Fibroblast of skin of right biceps (primary cell): ENCODE measurements around the gene RPS6KA4.

ENCODE experiments used
- DNase-seq: peaks from one replicate; pipeline ENCODE4 v3.0.0-alpha.2; 2013

The RPS6KA4 gene

DNA sequence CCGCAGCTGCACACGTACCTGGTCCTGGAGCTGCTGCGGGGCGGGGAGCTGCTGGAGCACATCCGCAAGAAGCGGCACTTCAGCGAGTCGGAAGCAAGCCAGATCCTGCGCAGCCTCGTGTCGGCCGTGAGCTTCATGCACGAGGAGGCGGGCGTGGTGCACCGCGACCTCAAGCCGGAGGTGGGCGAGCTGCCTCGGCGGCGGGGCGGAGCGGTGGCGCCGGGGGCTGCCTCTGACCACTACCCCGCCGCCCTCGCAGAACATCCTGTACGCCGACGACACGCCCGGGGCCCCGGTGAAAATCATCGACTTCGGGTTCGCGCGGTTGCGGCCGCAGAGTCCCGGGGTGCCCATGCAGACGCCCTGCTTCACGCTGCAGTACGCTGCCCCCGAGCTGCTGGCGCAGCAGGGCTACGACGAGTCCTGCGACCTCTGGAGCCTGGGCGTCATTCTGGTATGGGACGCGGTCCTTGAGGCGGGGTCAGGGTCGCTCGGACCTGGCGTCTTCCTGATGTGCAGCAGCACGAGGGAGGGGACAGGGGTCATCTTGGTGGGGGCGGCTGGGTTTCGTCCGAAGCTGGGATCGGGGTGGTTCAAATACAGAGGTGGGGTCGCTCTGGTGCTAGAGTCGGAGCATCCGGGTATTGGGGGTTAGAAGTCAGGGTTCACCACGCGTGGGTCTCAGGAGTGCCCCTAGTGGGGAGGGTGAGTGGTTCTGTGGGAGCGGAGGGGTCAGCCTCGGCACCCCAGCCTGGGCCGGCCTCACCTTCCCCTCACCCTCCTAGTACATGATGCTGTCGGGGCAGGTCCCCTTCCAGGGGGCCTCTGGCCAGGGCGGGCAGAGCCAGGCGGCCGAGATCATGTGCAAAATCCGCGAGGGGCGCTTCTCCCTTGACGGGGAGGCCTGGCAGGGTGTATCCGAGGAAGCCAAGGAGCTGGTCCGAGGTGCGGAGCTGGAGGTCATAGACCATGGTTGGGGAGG, 10.8 kb downstream of the RPS6KA4 start:
- no peak for DNase-seq

DNA sequence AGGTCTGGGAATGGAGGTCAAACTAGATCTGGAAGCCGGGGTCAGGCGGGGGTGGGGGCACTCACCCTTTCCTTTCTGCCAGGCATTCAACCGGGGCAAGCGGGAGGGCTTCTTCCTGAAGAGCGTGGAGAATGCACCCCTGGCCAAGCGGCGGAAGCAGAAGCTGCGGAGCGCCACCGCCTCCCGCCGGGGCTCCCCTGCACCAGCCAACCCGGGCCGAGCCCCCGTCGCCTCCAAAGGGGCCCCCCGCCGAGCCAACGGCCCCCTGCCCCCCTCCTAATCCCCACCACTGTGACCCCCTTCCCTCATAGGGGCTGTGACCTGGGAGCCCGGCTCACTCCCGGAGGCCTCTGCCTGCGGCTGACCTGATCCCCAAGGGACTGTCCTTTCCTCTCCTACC, 12.2 kb downstream of the RPS6KA4 start:
- no peak for DNase-seq

DNA sequence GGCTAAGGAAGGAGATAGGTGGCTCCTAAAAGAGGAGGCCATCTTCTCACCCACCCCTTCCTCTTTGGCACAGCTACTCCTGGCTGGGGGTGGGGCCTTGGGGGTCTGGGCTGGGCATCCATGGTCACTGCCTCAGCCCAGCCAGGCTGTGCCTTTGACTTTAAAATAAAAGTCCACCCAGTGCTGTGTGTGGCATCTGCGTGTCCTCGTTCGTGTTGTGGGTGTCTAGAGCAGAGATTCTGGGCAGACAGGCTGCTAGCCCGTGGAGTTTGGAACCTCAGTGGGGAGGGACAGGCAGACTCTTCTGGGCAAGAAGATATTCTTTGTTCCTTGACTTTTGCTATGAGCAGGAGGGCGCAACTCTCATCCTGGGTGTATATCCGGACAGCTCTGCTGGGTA, 13.1 kb downstream of the RPS6KA4 start:
- DNase-seq: no peak

DNA sequence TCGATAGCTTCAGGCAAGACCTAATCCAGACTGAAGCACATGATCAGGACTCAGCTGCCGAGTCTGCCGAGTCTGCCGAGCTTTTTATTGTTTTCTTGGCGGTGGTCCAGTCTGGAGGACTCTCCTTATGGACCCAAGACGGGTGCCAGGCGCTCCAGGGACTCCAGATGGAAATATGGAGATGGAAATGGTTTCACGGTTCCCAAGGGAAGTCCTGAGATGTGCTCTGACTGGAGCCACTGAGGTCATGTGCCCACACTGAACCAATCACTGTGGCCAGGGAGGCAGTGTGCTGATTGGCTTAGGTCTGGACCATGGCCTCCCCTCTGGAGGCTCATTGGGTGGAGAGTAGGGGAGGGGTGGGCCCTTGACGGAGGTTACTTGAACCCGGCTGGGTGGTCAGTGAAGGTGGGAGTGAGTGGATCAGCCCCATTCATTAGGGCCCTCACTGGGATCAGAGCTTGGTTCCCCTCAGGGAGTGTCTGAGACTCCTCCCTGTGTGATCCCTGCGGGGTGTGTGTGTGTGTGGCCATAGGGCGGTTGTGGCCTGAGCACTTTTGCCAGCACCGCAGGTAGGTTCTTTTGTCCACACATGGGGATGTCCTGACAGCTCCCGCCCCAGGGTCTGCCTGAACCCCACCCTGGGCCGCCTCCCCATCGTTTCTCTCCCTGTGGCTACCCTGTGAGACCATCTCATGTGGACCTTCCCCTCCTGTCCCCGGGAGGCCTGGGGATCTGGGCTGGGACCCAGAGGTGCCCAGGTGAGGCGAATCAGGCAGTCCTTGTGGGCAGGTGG, 14.0 kb downstream of the RPS6KA4 start:
- peak; percentile 34 for DNase-seq

DNA sequence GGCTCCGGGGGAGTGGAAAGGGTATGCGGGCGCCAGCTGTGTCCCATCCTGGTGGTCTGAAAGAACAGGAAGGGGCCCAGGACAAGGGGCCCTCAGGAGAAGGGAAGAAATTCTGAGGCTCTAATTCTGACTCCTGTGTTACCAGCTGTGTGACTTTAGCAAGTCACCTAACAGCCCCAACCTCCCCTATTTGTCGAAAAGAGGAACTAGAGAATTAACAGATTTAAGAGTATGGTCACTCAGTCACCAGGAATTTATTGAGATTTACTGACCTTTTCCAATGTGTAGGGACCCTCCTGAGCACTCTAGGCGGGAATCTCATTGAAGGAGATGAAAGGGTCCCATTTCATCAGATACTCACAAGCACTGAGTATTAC, 14.6 kb downstream of the RPS6KA4 start:
- DNase-seq: no peak

DNA sequence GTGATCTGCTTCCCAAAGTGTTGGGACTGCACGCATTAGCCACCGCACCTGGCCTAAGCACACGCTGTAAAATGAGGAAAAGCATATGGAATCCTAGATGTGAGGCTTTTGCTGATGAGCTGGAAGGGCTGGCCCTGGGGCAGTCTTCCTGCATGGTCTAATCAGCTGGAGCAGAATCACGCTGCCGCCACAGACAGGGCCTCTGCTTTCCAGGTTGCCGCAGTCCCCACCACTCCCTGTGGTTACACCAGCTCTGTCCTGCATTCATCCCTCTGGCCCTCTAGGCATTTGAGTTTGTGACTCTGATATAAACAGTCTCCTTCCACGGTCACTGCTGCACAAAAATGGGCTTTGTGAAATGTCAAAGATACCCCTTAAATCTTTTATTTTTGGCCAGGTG, 17.1 kb downstream of the RPS6KA4 start:
- DNase-seq: no peak

DNA sequence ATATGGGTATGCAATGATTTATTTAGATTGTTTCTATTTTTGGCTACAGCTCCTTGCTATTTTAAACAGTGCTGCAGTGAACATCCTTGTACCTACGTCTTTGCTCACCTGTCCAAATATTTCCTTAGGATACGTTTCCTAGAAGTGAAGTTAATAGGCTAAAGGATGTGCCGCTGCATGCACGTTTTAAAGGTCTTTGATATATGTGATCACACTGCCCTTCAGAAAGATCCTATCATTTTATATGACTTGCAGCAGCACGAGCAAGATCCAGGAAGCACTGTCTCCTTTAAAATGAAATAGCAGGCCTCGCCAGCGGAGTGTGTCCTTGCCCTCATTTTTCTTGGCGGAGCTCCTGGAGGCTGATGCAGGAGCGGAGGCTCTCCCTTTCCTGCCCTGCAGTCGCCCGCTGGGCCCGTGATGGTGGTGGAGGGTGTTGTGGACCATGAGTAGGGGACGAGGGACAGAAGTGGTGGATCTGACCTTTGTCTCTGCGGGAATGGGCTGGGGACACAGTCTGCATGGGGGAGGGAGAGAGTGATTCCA, 19.4 kb downstream of the RPS6KA4 start:
- no peak for DNase-seq

DNA sequence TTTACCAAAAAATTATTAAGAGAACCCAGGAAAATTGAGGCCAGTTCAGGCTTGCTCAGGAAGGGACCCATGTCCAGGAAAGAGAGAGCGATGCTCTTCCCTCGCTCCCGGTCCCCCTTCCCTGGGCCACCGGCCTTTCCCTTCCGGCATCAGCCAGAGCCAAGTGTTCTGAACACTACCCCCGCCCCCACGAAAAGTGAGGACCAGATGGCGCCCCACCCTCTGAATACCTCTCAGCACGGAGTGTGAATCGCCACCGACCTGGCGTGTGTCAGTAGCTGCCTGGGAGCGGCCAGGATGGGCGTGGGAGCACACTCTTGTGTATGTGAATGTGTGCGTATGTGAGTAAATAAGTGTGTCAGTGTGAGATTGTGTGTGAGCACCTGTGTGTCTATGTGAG, 20.2 kb downstream of the RPS6KA4 start:
- DNase-seq: no peak

DNA sequence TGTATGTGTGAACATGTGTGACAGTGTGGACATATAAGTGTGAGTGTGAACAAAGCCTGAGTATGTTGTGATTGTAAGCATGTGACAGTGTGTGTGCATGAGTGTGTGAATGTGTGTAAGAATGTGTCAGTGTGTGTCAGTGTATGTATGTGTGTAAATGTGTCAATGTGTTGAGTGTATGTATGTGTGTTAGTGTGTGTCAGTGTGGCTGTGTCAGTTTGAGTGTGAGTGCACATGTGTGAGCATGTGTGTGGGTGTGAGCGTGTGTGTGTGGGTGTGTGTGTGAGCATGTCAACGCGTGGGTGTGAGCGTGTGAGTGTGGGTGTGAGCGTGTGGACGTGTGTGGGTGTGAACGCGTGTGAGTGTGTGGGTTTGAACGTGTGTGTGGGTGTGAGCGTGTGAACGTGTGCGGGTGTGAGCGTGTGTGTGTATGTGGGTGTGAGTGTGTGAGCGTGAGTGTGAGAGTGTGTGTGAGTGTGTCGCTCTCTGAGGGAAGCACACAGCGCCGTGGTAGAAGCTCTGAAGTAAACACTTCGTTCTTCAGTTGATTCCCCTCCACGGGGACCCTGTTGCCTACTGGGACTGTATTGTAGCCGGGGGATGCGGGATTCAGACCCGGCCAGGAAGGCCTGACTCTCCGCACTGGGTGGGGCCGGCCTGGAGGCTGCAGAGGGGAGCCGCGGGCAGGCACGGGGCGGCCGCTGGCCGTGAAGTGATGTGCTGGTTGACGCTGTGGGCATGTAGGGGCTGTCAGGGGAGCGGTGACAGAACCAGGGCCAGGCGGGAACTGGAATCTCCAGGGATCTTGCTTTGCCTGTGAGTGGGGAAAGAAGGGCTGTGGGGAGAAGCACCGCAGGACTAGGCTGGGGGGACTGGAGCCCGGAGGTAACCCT, 21.1 kb downstream of the RPS6KA4 start:
- no peak for DNase-seq

DNA sequence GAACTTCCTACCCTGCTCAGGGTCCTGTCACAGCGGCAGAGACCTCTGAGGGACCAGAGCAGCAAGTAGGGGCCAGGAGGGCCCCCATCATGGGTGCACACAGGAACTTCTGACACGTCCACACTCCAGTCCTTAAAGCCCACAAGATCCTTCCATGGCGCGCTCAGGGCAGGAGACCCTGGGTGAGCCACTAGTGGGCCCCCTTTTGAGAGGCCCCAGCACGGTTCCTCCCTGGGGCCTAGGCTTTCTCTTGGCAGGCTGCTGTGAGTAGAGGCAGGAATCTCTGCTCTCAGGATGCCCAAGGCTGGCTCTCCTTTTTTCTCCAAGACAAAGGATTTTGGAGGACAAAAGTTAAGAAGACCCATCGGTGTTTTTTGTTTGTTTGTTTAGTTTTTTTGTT, 22.4 kb downstream of the RPS6KA4 start:
- no peak for DNase-seq

DNA sequence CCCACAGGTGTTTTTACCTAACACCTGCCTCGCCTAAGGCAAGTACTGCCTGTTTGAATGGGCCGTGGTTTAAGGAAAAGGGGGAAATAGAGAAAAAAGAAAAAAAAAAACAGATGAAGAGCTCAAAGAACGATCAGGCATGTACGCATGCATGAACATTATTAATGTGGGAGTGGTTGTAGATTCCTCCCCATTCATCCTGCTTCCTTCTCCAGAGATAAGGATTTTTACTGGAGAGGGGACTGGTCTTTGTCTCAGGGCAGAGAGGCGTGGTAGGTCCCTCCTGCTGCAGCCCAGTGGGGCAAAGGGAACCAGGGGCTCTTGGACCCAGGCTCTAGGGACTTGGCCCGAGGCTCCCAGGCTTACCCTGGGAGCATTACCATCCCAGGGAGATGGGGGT, 23.1 kb downstream of the RPS6KA4 start:
- no peak for DNase-seq

DNA sequence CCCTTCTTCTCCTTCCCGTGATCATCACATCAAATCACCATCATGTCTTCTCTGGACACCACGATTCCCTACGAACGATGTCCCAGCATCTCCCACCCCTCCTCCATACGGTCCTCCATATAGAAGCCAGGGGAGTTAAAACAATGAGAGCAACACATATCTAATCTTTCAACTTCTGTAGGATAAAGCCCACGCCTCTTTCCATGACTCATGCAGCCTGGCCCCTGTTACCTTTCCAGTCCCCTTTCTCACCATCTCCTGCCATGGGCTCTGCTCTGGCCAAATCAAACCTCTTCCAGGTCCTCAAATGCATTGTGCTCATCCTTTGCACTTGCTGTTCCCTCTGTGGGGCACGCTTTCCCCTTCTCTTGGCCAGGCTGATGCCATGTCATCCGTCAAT, 23.6 kb downstream of the RPS6KA4 start:
- DNase-seq: no peak

DNA sequence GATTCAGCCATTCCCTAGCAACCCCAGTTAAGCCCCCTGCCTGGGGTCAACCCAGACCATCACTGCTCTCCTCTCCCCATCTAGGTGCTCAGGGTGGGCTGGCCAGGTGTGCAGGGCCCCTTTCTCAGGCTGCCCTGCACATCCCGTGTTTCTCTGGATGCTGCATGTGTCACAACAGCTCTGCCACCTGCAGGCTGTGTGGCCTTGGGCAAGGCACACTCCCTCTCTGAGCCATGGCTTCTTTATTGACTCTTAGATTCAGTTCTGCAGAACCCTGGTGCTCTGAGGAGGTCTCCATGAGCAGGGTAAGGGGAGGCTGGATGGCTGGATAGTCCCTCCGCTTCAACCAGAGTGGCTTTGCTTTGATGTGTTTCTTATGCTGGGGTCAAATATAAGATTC, 24.6 kb downstream of the RPS6KA4 start:
- no peak for DNase-seq

DNA sequence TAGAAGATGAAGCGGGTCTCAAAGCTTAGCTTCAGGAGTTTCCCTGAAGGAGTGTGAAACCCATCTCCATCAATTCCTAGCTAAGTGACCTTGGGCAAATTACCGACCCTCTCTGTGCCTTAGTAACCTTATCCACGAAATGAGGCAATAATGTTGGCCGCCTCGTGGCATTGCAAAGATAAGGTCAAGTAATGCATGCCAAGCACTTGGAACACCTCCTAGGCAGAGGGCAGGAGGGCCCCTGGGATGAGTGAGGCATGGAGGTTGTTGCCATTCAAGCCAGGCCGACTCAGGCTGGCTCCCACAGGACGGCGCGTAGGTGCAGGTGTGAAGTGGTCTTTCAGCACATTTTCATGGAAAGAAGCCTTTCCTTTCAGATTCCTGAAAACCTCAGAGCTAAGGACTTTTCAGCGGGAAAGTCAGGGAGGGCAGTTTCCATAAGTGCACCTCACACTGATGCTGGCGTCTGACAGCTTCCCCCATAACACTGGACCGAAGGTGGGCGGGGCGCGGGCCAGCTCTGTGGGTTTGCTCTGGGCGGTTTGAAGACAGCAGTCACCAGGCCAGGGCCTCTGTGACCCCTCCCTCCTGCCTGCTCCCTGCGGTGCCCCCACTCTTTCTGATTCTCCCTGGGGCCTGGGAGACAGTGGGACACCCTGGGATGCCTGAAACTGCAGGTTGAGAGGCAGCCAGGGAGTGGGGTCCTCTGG, 25.2 kb downstream of the RPS6KA4 start:
- DNase-seq: no peak

DNA sequence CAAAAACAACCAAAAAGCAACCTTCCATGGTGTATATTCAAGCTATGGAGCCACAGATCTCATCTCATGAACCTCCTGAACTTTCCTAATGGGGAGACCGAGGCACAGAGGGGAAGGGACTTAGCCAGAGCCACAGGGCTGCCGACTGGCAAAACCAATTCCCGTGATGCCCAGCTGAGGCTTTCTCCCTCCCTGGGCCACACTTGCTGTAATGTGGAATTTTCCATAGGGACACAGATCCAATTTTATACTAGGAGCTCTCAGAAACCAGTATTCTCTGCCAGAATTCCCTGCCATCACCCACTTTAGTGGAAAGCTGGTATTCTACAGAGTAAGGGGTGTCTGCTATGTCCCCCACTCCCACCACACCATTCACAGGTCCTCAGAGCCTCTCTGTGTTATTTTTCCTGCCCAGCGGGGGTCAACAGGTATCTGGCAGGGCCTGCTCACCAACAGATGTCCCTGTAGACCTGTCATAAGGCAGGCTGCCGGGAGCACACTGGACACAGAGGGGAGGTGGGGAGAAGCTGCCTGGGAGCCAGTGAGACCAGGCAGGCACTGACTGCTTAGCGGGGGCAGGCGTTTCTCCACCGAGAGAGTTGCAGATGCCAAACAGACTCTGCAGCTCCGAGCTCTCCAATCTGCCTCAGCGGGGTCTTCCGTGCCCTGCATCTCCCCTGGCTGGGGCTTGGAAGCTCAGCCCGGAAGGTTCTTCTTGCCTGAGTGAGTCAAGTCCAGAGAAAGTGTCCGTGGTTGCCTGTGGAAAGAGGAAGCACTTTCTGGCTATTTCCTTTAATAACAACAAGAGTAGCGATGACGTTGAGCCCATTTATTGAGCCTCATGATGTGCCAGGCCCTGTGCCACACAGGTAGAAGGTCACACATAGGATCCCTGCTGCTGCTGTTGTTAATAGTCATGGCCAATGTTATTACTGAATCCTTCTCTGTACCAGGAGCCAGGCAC, 26.3 kb downstream of the RPS6KA4 start:
- DNase-seq: no peak

DNA sequence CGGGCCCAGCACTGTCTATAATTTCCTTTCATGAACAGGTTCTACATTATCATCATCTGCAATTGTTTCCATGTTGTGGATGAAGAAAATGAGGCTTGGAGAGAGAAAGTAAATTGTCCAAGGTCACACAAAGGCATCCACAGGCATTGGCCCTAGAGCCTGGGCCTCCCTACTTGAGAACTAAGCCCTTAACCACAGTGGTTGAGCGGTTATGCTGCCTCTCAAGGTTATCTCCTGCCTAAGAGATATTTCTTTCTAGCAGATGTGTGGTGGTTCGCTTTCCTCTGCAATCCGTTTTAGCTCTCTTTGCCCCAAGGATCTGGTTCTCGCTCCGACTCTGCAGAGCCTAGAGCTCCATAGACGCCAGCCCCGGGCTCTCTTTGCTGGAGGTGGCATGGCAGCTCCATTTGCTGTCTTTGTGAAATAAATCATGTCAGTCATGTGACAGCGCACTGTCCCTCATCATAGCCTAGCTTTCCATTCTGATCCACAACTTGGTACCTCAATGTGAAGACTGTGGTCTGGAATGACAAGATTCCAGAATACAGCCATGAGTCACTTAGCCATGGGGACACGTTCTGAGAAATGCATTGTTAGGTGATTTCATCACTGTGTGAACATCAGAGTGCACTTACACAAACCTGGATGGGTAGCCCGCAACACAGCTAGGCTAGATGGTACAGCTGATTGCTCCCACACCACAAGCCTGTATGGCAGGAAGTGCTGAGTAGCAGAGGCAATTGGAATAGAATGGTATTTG, 27.2 kb downstream of the RPS6KA4 start:
- peak; percentile 69 for DNase-seq

DNA sequence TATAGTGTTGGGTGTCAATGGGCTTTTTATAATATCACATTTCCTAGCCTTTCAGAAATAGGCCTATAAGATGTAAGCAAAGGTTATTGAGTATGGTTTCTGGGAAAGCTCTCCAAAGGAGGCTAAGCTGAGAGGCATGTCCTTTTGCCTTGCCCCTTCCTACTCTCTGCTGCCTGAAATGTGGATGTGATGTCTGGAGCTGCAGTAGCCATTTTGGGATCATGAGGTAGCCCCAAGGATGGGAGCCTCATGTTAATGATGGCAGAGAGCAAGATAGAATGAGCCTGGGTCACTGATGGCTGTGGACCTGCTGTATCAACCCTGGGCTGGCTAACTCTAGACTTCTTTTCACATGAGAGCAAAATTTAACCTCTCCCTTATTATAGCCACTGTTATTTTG, 29.0 kb downstream of the RPS6KA4 start:
- DNase-seq: no peak

DNA sequence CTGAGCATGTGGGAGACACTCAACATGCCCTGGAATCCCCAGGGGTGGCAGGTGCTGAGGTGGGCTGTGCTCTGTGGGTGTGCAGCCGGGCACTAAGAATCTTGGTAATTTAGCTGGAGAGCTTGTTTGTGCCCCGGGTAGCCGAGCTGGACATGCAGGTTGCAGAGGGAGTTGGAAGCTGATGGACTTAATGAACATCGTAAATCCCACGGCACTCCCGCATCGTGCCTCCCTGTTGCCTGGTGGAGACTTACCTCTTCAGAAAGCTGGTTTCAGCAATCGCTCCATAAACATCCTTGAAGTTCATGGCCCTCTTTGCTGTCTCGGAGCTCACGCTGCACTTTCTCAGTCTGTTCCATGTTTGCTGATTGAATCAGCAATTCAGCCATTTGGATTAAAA, 29.9 kb downstream of the RPS6KA4 start:
- DNase-seq: no peak

DNA sequence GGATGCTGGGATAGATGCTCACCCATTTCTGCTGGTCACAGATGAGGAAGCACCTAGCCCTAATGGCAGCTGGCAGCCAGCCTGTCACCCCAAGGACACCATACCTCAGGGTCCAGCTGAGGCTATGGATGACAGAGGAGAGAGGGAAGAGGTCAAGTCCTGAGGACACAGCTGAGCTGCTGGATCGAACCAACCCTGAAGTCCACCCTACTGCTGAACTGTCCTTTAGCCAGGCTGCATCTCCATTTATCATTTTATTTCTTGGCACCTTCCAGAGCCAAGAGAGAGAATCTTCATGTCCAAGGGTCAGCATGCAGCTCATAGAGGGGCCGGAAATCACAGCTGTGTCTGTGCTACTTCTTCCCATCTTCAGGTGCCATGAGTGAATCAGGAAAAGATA, 30.9 kb downstream of the RPS6KA4 start:
- no peak for DNase-seq

DNA sequence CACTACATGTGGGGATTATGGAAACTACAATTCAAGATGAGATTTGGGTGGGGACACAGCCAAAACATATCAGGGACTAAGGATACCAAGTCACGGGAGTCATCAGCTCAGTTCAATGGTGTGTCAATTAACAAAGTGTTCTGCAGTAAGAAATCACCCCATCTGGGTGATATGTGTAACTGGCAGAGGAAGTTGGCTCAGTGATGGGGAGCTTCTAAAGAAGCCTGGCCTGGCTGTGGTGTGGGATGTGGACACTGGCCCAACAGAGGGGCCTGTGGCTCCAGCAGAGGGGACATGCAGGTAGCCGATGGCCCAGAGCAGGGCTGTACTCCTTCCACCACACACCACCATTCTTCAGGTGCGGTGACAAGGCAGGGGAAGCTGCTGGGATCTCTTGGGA, 31.6 kb downstream of the RPS6KA4 start:
- DNase-seq: no peak
